Measurements from ENCODE around the gene INTS15.

INTS15 gene

DNA sequence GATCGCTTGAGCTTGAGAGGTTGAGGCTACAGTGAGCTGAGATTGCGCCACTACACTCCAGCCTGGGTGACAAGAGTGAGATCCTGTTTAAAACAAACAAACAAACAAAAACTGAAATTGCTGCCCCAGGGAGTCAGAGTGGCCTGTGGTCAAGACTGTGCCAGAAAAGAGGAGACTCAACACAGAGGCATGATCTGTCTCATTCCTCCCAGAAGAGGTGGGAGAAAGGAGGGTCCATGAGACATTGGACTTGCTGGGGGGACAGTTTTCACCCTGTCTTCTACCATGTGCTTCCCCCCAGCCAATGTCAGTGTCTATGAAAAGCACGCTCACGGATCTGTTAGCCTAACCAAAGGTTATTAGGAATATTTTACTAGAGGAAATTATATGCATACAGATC, 28.8 kb downstream of the INTS15 start:
- in situ Hi-C loops (cut with HindIII; ENCODE audit: low sequenced_read_pairs), result no loop called here
- TF ChIP-seq, protein P1, sequence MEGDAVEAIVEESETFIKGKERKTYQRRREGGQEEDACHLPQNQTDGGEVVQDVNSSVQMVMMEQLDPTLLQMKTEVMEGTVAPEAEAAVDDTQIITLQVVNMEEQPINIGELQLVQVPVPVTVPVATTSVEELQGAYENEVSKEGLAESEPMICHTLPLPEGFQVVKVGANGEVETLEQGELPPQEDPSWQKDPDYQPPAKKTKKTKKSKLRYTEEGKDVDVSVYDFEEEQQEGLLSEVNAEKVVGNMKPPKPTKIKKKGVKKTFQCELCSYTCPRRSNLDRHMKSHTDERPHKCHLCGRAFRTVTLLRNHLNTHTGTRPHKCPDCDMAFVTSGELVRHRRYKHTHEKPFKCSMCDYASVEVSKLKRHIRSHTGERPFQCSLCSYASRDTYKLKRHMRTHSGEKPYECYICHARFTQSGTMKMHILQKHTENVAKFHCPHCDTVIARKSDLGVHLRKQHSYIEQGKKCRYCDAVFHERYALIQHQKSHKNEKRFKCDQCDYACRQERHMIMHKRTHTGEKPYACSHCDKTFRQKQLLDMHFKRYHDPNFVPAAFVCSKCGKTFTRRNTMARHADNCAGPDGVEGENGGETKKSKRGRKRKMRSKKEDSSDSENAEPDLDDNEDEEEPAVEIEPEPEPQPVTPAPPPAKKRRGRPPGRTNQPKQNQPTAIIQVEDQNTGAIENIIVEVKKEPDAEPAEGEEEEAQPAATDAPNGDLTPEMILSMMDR (IDR thresholded peaks at IDR 0.05; ENCODE audit: low read depth, low read length), result no peak
- no peak overlapping the region for H3K4me3 ChIP-seq (ENCODE audit: low read depth, low read length)
- DNase-seq (ENCODE audit: low read depth, low spot score), result no peak

DNA sequence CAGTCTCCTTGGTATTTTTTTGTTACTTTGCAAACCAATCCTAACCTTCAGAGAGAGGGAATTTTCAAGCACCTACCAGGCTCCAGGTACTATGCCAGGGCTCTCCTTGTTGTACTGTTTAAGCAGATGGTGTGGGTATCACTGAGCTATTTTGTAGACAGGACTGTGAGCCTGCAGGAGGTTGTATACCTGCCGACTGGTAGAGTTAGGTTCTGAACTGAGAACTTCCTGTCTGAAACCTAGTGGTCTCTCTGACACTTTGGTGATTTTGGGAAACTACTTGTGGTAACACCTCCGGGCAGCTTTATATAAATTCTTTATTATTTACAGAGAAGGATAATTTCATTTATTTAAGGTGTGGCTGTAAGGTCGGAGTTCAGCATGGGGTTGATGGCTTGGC, 30.1 kb downstream of the INTS15 start:
- H3K4me3 ChIP-seq (ENCODE audit: low read depth, low read length), result no peak overlapping the region
- no peak for DNase-seq (ENCODE audit: low read depth, low spot score)
- TF ChIP-seq, protein P1 (IDR thresholded peaks at IDR 0.05; ENCODE audit: low read depth, low read length), result no peak
- in situ Hi-C loops (cut with HindIII; ENCODE audit: low sequenced_read_pairs), result no loop called here

GRCh38 chr7:6621195-6622133, 31.6 kb downstream of the INTS15 start:
- TF ChIP-seq, protein P1 (IDR thresholded peaks at IDR 0.05; ENCODE audit: low read depth, low read length), result no peak
- in situ Hi-C loops (cut with HindIII; ENCODE audit: low sequenced_read_pairs), result no loop called here
- DNase-seq (ENCODE audit: low read depth, low spot score), result no peak
- no peak overlapping the region for H3K4me3 ChIP-seq (ENCODE audit: low read depth, low read length)

GRCh38 chr7:6622134-6622710, 32.4 kb downstream of the INTS15 start:
- TF ChIP-seq, protein P1 (IDR thresholded peaks at IDR 0.05; ENCODE audit: low read depth, low read length), result no peak
- DNase-seq (ENCODE audit: low read depth, low spot score), result no peak
- H3K4me3 ChIP-seq (ENCODE audit: low read depth, low read length), result no peak overlapping the region
- in situ Hi-C loops (cut with HindIII; ENCODE audit: low sequenced_read_pairs), result no loop called here

GRCh38 chr7:6623589-6624245, 33.9 kb downstream of the INTS15 start:
- TF ChIP-seq, protein P1 (IDR thresholded peaks at IDR 0.05; ENCODE audit: low read depth, low read length), result no peak
- no peak overlapping the region for H3K4me3 ChIP-seq (ENCODE audit: low read depth, low read length)
- no peak for DNase-seq (ENCODE audit: low read depth, low spot score)
- in situ Hi-C loops (cut with HindIII; ENCODE audit: low sequenced_read_pairs), result no loop called here

DNA sequence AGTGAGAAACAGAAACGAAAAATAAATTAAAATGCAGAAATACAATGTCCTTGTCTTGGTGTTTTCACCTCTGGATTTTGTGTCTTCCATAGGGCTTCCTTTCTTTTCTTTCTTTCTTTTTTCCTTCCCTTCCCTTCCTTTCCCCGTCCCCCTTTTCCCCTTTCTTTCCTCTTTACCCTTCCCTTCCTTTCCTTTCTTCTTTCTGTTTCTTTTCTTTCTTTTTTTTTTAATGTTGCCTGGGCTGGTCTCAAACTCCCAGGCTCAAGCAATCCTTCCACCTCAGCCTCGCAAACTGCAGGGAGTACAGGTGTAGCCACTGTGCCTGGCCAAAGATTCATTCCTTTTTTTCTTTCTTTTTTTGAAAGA, 34.4 kb downstream of the INTS15 start:
- in situ Hi-C loops (cut with HindIII; ENCODE audit: low sequenced_read_pairs), result no loop called here
- TF ChIP-seq, protein P1 (IDR thresholded peaks at IDR 0.05; ENCODE audit: low read depth, low read length), result no peak
- DNase-seq (ENCODE audit: low read depth, low spot score), result no peak
- H3K4me3 ChIP-seq (ENCODE audit: low read depth, low read length), result no peak overlapping the region

All from astrocyte of the spinal cord (primary cell).